Stimulated activated CD8-positive, alpha-beta memory T cell treated with anti-CD3 and anti-CD28 coated beads, Interleukin-4, amount 100 ng/mL, for 24 hours (primary cell): Measurements from ENCODE around the gene KCNB1.
"Not testable (repeated sequence)": the region's sequence is repeated elsewhere in the genome, so short reads cannot be mapped to it uniquely, and the experiment has no call there.

ENCODE experiments used
- DNase-seq: peaks from one replicate; pipeline ENCODE4 v3.0.0-alpha.2; 2020; ENCODE audit warnings: low read depth

The KCNB1 gene

DNA sequence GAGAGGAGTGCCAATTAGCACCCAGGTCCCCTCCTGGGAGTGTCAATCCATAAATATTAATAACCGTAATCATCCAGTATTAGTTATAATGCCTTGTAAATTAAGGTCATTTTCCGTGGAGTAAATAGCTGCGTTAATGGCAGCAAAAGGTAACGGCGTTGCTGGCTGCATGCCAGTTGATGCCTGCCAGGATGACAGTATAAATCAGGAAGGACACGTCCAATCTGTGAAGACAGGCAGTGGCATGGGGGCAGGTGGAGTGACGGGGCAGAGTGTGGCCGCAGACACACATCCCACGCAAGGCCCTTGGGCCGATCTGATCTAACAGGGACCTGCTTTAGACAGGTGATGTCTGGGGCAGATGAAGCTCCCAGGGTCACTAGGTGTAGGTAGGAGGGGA lies 49.1 kb downstream of the KCNB1 start:
- DNase-seq: no peak

DNA sequence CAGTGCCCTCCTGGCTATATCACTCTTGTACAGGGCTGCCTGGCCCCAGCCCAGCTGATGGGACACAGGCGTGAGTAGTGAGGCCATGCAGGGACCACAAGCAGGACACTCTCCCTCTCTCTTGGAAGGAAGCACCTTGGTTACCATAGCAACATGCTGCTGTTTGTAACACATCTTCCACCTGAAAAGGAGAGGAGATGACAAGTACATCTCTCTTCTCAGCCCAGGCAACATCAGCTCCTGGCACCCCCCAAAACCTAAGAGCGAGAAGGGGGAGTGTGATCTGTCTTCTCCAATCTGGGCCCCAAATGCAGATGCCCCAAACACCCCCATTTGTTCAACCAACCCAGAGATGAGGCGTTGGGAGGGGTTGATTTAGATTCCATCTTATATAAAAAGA lies 49.9 kb downstream of the KCNB1 start:
- DNase-seq: no peak

DNA sequence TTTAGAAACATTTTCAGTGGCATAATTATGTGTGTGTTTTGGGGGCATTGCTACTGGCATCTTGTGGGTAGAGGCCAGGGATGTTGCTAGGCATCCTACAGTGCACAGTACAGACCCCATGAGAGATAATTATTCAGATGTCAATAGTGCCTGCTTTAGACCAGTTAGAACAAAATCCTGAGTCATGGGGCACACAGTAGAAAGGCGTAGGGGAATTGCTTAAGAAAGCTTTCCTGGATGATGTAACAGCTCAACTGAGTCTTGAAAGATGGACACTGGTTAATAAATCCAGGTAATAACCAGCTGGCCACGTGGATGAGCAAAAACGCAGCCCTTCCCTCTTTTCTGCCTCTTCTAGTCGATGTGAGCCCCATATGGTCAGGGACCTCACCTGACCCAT lies 51.1 kb downstream of the KCNB1 start:
- no peak for DNase-seq

DNA sequence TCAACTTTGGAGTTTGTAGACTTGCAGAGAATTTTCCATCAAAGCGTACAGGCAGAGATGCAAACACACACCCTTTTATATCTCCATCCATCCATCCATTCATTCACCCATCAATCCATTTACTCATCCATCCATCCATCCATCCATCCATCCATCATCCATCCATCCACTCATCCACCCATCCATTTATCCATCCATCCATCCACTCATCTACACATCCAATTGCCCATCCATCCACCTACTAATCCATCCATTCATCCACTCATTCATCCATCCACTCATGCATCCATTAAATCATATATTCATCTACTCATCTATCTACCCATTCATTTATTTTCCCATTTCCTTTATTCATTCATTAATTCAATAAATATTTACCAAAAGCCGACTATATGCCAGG lies 52.1 kb downstream of the KCNB1 start:
- no peak for DNase-seq

DNA sequence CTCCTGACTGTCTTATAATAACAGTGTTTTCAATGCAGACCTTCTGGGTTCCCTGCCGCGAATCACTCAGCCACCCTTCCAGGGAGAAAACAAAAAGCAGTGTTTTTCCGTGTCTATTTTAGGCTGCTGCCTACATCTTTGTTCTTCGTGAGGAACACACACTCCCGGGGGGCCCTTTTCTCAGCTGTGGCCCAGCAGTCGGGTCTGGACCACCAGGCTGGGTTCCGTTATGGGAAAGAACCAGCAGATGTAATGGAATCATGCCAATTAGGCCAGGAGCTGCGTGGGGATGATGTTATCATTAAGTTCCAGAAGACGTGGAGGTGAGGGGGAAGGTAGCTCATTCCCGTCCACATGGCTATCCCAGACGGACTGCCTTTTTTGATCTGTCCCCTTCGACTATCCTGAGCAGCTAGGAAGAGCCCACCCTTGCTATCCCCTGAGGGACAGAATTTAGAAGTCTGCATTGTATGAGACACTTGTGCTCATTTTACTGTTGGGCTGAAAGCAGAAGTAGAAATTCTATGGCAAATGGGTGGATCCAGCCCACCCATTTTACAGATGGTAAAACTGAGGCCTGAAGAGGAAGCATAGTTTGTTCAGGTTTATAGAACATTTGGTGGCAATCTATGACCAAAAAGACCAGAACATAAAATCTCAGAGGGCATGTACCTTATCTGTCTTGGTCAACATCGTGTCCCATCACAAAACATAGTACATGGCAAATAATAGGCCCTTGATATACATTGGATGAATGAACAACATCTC lies 54.5 kb downstream of the KCNB1 start:
- no peak for DNase-seq

DNA sequence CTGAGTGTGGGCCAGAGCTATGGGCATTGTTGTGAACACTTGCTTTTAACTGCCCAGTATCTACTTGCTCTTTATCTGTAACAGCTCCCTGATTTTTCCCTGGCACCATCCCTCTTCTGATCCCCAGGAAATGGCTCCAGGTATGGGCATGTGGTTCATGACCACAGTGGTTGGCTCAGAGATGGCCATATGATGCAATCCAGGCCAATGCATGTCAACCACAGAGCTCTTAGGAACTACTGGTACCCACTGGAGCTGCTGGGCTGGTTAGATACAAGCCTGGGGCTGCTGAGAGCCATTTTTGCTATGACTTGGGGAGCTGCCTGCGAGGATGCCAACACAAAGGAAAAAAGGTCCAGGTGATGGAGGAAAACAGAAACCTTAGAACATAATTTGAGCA lies 55.6 kb downstream of the KCNB1 start:
- no peak for DNase-seq

DNA sequence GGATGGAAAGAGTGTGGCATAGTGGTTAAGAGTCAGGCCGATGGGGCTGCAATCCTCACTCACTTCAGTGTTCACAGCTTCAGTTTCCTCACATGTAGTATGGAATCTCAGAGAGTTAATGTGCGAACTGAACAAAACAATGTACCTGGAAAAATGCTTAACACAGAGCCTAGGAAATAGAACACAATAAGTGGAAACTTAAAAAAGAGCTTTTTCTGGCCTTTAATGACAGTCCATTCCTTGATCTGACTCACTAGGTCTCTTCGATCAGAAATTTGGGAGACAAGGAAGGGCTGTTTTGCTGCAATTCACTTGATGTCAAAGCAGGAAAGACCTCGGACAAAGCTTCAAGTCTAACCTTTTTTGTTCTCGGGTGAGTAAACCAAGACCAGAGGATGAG lies 56.1 kb downstream of the KCNB1 start:
- DNase-seq: no peak

DNA sequence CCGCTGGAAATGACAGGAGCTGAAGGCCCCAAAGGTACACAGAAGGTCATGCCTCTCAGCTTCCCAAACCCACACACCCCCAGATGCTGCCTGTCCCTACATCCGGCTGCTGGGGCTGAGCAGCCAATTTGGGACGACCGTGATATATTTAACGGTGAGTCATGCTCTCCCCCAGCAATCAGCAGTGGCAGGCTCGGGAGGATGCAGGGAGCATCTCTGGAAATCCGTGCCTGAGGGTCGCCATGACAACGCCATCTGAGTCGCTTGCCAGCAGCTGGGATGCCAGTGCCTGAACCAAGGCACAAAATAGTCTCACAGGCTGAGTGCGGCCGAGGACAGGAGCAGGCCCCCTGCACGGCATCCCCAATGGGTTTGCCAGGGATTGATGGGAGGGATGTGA lies 57.9 kb downstream of the KCNB1 start:
- no peak for DNase-seq

DNA sequence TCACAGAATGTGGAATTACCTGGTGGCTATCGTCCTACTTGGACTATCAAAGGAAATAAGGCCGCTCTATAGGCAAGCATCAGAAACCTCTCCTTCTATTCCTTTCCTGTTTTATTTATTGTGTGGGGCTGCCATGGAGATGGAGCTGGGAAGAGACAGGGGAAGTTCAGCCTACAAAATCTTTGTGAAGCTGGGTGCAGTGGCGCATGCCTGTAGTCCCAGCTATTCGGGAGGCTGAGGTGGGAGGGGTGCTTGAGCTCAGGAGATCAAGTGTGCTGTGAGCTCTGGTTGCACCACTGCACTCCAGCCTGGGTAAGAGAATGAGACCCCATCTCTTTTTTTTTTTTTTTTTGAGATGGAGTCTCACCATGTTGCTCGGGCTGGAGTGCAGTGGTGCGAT lies 60.3 kb downstream of the KCNB1 start:
- no peak for DNase-seq

DNA sequence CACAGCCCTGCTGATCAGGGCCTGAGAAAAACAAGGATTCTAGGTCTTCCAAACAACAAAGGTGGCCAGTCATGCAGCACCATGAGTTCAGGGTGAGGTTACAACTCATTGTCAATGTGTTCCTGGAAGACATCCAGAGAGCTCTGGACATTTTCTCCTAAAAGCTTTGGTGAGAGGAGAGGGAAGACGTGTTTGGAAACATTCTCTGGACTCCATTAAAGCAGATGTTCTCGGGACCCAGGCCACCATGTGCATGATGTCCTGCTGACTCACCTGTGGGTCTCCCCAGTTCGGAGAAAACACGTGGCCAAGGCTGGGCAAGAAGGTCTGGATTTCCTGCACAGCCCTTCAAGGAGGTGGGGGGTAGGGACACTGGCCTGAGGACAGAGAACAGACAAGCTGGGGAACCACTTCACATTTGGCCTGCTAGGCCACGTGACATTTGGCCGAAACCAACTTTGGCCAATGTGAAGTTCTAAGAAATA lies 61.6 kb downstream of the KCNB1 start:
- no peak for DNase-seq

DNA sequence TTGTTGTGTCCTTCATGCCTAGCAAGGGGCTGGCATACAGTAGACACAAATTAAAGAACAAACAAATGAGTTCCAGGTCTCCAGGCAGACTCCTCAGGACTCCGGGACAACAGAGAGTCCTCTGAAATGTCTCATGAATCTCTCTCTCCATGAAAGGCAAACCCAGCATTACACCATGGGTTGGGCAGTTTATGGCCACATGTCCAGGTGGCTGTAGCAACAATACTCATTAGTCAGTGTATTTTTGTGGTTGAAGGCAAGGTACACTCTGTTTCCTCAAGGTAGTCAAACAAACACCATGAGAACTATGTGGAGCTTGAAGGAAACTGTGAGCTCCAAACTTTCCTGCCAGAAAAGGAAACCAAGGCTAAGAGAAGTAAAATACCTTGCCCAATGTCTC lies 62.2 kb downstream of the KCNB1 start:
- no peak for DNase-seq

DNA sequence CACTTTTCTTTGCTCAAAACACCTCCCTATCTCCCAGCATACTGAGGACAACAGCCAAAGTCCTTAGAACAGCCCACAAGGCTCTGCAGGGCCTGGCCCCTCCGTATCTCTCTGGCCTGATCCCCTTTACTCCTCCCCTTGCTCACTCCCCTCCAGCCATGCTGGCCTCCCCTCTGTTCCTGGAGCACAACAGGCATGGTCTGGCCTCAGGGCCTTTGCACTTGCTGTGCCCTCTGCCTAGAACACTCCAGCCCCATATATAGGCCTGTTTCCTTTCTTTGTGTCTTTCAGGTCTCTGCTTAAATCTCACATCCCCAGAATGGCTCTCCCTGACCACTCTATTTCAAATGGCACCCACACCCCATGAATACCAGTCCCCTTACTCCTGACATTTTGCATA lies 62.7 kb downstream of the KCNB1 start:
- no peak for DNase-seq

DNA sequence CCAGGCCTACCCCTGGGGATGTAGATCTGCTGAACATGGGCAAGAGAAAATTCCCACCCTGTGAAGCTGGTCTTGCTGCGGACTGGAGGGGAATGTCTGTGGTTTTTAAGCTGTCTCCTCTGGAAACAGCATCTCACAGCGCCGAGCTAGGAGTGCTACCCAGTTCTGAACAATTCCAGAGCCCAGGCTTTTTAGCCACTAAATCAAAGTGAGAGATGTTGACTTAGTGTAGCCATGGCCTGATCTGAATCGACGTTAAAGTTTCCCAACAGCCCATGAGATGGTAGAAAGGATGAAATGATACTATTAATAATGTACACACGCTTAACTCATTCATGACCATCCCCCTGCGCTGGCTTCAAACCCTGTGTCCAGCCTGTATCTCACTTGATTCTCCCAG lies 63.7 kb downstream of the KCNB1 start:
- no peak for DNase-seq

DNA sequence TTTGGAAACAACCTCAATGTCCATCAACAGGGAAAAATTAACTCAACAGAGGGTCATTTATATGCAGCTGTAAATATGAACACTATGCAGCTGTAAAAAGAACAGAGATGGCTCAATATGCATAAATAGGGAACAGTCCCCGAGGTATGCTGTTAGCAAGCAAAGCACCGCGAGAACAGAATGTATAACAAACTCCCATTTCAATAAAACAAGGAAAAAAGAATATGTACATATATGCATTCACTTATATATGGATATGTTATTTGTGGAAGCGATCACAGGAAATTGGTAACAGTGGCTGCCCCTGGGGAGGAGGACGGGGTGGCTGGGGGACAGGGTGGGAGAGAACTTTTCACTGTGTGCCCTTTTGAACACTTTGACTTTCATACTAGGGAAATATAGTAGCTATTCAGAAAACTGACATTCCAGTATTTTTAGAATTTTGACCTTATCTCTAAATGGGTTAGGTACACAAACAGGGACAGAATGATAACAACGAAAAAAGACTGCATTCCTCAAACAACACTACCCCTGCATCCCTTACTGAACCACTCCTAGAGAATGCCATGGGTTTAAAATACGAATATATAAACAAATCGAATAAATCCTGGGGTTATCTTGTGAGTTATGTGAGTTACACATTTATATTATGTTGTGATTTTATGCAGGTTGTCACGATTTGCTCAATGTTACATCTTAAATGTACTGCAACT lies 64.5 kb downstream of the KCNB1 start:
- DNase-seq: no peak

DNA sequence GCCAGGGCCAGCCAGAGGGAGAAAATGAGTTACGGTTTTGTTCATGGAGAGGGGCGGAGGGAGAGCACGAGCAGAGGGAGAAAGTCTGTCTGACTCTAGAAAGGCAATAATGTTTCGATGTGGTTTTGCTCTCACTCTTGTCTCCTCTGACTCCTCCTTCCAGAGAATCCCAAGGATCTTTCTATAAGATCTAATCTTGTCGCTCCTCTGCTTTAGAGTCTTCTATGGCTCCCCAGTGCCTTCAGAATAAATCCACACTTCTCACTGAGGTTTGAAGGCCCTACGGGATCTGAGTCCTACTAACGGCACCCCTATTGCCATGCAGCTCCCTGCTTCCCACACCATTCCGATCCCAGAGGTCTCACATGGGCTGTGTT lies 66.8 kb downstream of the KCNB1 start:
- no peak for DNase-seq

DNA sequence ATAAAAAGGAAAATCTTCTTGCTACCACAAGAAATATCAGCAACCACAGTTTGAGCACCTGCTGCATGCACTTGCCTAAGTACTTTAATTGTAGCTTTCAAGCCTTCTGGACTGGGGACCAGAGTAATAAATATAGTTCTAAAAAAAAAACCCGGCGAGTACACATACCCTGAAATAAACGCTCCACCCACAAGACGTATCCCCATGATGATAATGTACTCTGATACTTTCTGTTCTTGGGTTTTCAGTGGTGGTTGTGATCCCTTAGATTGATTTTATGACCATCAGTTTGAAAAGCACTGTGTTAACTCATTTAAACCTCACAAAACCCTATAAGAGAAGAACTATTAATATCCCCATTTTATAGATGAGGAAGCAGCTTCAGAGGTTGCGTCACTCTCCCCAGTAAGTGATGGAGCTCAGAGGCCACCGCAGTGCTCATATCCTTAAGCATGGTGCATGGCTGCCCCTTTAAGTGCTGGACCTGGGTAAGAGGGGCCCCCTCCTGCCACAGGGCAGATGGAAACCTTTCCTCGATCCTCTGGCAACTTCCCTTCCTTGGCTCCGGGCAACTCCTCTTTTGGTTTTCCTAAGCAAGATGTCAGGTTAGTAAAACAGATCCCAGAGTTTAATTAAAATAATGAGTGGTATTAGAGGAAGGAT lies 67.3 kb downstream of the KCNB1 start:
- no peak for DNase-seq

DNA sequence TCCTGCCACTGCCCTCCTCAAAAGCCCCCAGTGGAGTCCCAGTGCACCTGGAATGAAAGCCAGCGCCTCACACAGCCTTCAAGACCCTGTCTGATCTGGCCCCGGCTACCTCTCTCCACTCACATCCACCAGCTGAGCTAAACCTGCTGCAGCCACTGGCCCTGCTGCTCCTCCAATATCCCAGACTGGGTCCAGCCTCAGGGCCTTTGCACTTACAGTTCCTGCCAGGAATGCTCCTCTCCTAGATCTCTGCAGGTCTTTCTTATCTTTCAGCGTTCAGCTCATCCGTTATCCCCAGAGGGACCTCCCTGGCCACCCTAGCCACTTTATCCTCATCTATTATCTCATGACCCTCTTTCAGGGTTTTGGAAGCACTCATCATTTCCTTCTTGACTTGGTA lies 68.8 kb downstream of the KCNB1 start:
- DNase-seq: no peak

DNA sequence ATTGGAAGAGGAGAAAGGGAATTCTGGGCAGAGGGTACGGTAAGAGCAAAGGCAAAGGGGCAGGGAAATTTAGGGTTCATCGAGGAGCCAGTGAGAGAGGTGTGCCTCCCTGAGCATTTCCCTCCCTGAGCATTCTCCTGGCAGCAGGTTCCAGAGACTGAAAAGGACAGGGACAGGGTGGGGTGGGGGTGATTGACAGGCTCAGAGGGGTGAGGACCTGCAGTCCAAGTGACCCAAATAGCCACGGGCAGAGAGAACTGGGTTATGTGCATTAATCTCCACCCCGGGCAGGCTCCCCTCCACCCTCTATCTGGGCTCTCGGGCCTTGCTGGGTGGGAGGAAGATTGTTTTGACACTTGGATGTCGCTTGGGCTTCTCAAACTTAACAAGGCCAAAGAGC lies 69.5 kb downstream of the KCNB1 start:
- DNase-seq: no peak

DNA sequence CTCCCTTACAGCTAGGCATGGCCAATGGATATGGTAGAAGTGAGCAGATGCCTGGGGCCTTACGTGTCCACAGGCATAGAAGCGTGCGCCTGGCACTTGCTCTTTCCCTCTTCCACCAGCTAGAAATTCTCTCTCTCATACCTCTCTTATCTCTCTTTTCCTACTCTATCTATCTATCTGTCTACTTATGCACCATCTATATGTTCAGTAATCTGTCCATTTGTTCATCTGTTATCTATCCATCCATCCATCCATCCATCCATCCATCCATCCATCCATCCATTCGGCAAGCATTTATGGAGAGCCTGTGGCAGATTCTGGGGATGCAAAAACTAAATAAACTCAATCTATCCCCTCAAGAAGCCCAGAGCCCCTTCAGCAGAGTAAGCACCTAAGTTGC lies 70.2 kb downstream of the KCNB1 start:
- no peak for DNase-seq

DNA sequence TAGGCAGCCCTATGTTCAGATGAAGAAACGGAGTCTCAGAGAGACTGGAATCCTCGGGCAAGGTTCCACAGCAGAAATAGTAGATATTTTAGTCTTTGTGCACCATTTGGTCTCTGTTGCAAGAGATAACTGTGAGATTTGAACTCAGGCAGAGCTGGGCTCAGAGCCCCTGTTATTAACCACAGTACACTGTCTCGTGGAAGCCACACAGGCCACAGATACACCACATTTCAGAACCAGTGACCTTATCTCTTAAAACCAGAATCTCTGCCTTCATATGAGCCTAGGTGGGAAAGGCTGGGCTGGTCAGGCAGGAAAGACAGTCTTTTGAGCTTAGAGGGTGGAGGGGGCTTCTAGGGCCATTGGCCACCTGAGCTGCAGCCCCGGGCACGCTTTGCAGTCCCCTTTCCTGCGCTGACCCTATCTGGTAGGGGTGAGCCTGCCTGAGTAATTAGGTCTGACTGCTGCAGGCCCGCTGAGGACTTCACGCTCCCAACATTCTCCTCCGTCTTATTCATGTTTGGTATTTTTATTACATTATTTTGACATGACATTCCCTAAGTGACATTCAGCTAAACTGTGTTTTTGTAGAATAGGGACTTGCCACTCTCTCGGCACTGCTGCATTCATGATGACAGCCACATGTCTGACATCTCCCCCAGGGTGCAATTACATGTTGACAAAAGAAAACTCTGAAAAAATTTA lies 71.1 kb downstream of the KCNB1 start:
- no peak for DNase-seq

DNA sequence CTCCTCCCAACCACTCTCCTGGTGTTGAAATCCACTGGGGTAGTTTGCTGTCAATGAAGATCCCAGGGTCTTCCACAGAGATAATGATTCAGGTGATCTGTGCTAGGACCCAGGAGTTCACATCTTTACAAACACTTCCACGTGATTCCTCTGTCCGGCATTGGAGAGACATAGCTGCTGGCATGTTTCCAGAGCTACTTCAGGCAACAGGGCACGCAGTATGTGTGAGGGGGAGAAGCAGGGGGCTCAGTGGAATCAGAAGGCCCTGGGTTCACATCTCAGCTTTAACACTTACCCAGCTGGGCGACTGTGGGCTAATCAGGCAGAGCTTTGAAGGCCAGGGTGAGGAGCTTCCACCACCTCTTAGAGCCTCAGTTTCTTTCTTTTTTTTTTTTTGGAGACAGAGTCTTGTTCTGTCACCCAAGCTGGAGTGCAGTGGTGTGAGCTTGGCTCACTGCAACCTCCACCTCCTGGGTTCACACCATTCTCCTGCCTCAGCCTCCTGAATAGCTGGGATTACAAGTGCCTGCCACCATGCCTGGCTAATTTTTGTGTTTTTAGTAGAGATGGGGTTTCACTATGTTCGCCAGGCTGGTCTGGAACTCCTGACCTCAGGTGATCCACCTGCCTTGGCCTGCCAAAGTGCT lies 72.4 kb downstream of the KCNB1 start:
- not testable (repeated sequence) for DNase-seq

DNA sequence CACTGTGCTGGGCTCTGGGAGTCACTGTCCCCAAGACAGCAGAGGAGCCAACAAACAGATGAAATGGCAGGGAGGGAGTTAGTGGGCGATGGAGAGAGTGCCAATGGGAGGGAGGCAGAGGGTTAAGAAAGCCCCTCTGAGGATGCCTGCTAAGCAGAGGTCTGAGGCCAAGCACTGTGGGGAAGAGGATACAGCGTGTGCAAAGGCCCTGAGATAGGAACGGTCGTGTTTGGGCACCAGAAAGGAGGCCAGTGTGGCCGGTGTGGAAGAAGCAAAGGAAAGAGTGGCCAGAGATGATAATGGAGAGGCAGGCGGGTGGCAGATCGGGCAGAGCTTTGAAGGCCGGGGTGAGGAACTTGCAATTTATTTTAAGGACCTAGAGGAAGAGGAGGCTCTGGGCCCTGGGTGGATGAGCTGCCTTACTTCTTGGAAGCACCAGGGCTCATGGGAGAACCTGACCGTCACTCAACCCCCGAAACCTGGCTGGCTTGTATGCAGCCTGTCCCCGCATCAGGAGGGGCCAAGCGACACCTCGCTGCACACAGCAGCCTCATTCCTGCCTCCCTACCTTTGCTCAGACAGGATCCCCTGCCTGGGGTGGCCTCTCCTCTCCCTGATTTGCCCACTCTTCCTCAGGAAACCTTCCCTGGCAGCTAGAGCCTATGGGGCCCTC lies 73.0 kb downstream of the KCNB1 start:
- no peak for DNase-seq
